ENCODE measurements around the gene PIGU.
"Not testable (repeated sequence)": the region's sequence is repeated elsewhere in the genome, so short reads cannot be mapped to it uniquely, and the experiment has no call there.

The PIGU gene

DNA sequence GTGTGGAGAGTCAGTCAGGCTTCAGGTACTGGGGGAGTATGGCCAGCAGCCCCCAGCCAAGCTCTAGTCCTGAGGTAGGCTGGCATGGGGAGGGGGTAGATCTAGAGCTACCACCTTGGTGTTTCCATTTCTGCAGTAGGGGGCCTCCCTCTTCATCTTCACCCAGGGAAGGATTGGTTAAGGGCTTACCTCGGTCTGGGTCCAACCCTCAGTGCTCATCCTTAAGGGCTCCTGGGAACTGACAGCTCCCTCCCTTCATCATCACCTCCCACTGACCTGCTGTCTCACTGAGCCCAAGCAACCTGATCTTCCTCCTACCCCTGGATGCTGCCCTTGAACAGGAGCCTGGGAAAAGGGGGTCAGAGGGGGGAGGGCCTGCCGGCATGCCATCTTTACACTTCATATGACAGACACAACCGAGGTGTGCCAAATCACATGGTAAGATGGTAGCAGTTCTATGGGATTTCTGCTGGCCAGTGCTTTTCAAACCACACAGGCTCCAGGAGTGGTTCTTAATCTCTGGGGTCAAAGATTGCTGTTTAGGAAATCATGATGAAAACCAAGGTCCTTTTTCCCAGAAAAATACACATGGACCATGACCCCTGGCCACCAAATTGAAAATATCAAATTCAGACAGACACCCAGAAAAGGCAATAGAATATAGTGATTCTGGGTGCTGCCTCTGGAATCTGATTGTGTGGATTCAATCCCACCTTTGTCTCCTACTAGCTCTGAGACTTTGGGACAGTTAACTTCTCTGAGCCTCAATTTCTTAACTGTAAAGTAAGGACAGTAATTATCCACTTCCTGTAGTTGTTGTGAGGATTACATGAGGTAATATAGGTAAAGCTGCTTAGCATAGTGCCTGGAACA lies 30.3 kb upstream of the PIGU start:
- DNase-seq (ENCODE audit: low spot score): no peak

GRCh38 chr20:34706302-34706875 lies 29.5 kb upstream of the PIGU start:
- DNase-seq (ENCODE audit: low spot score): no peak

DNA sequence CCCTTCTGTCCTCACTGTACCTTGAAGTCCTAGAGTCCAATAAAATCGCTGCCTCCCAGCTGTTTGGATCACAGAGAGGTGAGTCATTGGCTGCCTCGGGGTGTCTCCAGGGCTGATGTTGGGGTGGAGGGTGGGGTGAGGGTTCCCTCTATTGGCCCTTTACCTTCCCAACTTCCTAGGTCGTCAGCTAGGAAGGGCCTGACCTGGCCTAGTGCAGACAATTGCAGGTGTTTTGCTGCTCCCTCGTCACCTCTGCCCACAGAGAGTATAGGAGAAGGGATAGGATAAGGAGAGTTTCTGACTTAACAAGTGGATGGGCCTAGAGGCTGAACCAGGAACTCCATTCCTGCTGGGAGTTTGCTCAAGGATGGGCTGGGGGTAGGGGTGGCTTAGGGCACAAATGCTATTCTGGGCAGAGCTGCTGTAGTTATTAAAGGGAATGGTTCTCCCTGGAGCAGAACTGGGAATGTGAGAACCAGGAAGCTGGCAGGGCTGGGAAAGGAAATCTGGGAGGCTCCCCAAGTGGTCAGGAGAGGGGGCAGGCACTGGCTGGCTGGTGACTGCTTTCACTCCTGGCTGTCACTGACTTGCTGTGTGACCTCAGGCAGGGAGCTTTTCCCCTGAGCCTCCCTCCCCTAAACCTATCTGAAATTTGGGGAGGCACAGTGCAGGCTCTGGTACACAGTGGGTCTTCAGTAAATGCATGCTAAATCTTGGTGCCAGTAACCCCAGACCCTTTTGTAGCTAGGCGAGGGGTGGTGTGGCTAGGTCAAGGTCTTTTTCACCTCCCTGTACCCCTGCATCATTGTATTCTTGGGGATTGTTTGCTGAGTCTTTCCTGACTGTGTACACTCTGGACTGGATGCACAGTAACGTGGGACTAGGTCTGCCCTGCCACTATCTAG lies 28.8 kb upstream of the PIGU start:
- DNase-seq (ENCODE audit: low spot score): no peak

- DNase-seq (ENCODE audit: low spot score): no peak
These were observed 28.1 kb upstream of the PIGU start for GRCh38 chr20:34705008-34705396.

- peak; percentile 92 for DNase-seq (ENCODE audit: low spot score)
These were observed 27.5 kb upstream of the PIGU start, which contains the start of gene TP53INP2 for GRCh38 chr20:34704177-34705007. TP53INP2 (plus strand) TSS chr20:34704344; CDS start chr20:34708740, 4,396 bp downstream.

DNA sequence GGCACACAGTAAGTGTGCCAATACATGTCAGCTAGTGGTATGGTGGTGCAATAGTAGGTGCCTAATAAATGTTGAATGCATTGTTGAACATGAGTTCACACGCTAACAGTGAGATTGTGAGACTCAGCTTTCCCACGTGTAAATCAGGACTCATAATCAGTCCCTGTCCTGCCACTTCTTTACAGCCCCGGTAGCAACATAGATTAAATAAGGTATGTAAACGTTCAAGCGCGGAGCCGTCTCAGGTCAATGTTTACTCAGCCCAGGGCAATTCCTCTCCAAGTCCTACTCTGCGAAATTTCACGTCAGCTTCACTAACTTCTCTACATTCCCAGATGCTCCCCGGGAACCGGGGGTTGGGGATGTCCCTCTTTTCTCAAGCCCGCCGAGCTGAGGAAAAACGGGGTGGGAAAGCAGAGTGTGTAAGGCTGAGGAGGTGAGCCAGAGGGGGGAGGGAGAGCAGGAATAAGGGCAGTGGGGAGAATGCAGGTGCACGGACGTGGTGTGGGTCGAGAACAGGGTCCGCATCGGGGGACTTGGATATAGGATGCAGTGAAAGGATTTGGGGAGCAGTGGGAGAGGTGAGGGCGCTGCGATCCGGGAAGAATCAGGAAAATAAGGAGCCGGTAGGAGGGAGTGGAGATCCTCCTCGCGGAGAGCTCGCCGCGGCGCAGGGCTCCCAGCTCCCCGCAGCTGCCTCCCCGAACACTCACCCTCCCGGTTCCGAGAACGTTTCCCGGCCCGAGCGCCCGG lies 26.7 kb upstream of the PIGU start:
- no peak for DNase-seq (ENCODE audit: low spot score)

DNA sequence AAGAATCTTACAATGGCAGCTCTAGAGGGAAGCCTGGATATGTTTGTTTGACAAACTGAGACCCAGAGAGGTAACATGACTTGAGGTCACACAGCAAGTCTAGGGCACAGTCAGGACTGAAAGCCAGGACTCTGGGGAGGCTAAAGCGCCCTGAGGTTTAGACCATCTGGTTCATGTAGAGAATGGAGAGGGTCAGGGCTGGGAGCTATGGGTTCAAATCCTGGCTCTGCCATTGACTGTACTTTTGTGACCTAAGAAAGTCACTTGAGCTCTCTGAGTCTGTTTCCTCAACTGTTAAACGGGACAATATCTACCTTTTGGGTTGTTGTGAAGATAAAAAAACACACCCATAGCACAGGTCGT lies 26.1 kb upstream of the PIGU start:
- DNase-seq (ENCODE audit: low spot score): no peak

GRCh38 chr20:34701405-34702085 lies 24.7 kb upstream of the PIGU start:
- DNase-seq (ENCODE audit: low spot score): no peak

GRCh38 chr20:34693414-34693813 lies 16.5 kb upstream of the PIGU start:
- DNase-seq (ENCODE audit: low spot score): no peak

DNA sequence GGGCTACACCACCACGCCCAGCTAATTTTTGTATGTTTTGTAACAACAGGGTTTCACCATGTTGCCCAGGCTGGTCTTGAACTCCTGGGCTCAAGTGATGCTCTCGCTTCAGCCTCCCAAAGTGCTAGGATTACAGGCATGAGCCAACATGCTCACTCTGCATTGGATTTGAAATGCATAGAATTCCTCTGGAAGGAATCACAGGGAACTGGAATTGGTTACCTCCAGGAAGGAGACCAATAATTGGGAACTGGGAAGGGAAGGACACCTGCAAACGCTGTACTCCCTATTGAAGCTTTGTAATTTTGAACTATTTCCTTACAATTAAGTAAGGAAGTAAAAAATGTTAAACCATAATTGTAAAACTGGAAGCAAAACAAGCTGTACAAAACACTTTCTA lies 14.9 kb upstream of the PIGU start:
- DNase-seq (ENCODE audit: low spot score): no peak

DNA sequence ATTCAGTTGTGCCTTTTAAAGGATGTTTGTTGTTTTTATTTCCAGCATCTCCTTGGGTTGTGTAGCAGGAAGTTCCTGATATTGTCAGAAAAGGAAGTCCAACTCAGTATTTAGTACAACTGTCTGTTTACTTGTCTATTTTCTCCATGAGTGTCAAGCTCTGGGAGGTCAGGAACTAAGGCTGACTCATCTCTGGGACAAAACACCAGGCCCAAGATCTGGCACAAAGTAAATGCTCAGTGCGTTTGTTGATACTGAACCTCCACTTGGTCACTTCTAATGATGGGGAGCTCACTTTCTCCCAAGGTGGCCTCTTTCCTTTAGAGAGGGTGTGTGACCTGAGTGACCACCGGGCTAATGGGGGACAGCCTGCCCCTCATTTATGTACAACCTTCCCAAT lies 12.6 kb upstream of the PIGU start:
- DNase-seq (ENCODE audit: low spot score): no peak

DNA sequence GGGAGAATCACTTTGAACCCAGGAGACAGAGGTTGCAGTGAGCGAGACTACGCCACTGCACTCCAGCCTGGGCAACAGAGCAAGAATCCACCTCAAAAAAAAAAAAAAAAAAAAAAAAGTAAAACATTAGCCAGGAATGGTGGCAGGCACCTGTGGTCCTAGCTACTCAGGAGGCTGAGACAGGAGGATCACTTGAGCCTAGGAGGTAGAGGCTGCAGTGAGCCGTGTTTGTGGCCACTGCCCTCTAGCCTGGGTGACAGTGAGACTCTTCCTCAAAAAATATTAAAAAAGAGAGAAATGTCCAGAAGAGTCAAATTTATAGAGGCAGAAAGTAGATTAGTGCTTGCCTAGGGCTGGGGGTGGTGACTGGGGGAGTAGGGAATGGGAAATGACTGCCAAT lies 6.8 kb upstream of the PIGU start:
- DNase-seq (ENCODE audit: low spot score): no peak

DNA sequence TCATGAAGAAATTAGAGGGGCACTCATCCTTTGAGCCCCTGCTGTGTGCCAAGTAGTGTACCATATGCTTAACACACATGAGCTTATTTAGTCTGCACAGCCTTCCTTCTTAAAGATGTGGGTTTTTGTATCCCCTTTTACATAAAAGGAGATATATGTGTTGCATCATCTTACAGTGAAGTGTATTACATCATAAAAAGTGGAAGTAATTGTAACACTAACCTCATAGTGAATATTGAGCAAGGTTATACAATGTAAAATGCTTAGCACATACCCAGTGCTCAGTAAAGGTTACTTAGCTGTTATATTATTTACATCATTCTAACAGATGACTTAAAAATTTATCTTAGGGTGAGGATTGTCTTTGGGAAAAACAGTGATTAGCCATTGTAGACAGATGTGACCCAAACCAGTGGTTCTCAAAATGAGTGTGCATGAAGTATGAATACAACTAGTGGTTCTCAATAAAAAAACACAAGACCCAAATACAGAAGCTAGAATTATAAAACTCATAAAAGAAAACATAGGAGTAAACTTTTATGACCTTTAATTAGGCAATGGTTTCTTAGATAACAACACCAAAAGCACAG lies 3.8 kb upstream of the PIGU start:
- DNase-seq (ENCODE audit: low spot score): no peak

- DNase-seq (ENCODE audit: low spot score): no peak
These were observed 775 bp downstream of the PIGU start for GRCh38 chr20:34675993-34676641.

DNA sequence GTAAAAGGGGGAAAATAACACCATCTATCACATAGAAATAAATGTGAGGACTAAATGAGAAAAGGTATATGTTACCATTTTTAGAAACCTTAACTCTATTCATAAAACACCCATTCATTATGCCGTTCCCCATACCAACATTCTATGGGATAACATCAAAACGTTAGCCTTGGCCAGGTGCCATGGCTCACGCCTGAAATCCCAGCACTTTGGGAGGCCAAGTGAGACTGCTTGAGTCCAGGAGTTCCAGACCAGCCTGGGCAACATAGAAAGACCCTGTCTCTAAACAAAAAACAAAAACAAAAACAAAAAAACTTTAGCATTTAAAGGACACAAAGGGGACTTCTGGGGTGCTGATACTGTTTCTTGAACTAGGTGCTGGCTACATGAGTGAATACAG lies 1.3 kb downstream of the PIGU start:
- DNase-seq (ENCODE audit: low spot score): no peak

DNA sequence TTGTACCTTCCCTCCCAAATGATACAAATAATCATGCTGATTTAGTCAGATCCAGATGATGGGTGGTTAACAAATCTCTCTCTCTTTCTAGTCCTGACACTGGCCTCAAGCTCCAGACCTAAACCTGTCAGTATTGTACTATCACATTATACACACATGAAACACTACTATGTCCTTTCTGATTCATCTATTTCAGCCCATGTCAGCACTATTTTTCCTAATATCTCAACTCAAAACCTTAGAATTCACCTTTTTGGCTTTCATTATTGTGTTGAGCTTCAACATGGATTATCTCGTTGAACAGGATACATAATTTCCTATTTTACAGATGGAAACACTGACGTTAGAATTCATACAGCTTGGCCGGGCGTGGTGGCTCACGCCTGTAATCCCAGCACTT lies 3.5 kb downstream of the PIGU start:
- no peak for DNase-seq (ENCODE audit: low spot score)

GRCh38 chr20:34669094-34669493 lies 7.8 kb downstream of the PIGU start:
- DNase-seq (ENCODE audit: low spot score): no peak

DNA sequence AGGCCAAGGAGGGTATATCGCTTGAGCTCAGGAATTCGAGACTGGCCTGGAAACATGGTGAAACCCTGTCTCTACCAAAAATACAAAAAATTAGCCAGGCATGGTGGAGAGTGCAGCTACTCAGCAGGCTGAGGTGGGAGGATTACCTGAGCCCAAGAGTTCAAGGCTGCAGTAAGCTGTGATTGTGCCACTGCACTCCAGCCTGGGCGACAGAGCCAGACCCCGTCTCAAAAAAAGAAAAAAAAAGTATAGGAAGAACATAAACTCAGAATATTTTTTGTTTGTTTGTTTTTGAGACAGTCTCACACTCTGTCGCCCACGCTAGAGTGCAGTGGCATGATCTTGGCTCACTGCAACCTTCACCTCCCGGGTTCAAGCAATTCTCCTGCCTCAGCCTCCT lies 12.1 kb downstream of the PIGU start:
- DNase-seq (ENCODE audit: low spot score): not testable (repeated sequence)

GRCh38 chr20:34663213-34663943 lies 13.5 kb downstream of the PIGU start:
- DNase-seq (ENCODE audit: low spot score): no peak

Measured in globus pallidus (tissue), 1 donor.